Smooth muscle cell (in vitro differentiated cells): ENCODE results near the gene KCNG4. TPM values are rescaled to one million over a fixed set of nuclear protein-coding genes. Genes with fewer than 3 reads are reported as not detected.

ENCODE experiments used
- DNase-seq: peaks from one replicate; lab custom pipeline; 2025; ENCODE audit not compliant: unreplicated experiment; lab: John Stamatoyannopoulos, UW
- H2AFZ ChIP-seq: fragments of 200-600 bp; sonication (generic); 2 replicates; pipeline ENCODE4 v1.6.0; 2016; ENCODE audit warnings: antibody characterized with exemption, low read depth, mild to moderate bottlenecking
- H3F3A ChIP-seq: fragments of 200-600 bp; sonication (generic); 2 replicates; pipeline ENCODE4 v1.6.0; 2017; ENCODE audit warnings: antibody characterized with exemption, low read depth
- H3K27ac ChIP-seq: fragments of 200-600 bp; sonication (generic); 2 replicates; pipeline ENCODE4 v1.5.1; 2016; ENCODE audit warnings: low read depth, mild to moderate bottlenecking
- H3K27me3 ChIP-seq: fragments of 200-600 bp; sonication (generic); 2 replicates; pipeline ENCODE4 v1.6.1; 2016; ENCODE audit warnings: low read depth, mild to moderate bottlenecking
- H3K36me3 ChIP-seq: fragments of 200-600 bp; sonication (generic); 2 replicates; pipeline ENCODE4 v1.5.1; 2016; ENCODE audit warnings: low read depth
- H3K4me1 ChIP-seq: fragments of 200-600 bp; sonication (generic); 2 replicates; pipeline ENCODE4 v1.5.1; 2016; ENCODE audit warnings: low read depth
- H3K4me2 ChIP-seq: fragments of 200-600 bp; sonication (generic); 2 replicates; pipeline ENCODE4 v1.6.0; 2016; ENCODE audit warnings: mild to moderate bottlenecking
- H3K4me3 ChIP-seq: fragments of 200-600 bp; sonication (generic); 2 replicates; pipeline ENCODE4 v1.5.1; 2016; ENCODE audit warnings: mild to moderate bottlenecking
- H3K79me2 ChIP-seq: fragments of 200-600 bp; sonication (generic); 2 replicates; pipeline ENCODE4 v1.6.0; 2016; ENCODE audit warnings: low read depth, mild to moderate bottlenecking
- H3K9ac ChIP-seq: fragments of 200-600 bp; sonication (generic); 2 replicates; pipeline ENCODE4 v1.6.0; 2016; ENCODE audit warnings: low read depth
- H3K9me3 ChIP-seq: fragments of 200-600 bp; sonication (generic); replicated peaks from 2 replicates; pipeline ENCODE4 v1.5.1; 2016; ENCODE audit warnings: low read depth
- H4K20me1 ChIP-seq: fragments of 200-600 bp; sonication (generic); 2 replicates; pipeline ENCODE4 v1.6.0; 2016; ENCODE audit warnings: low read depth
- CTCF ChIP-seq: fragments of 200-600 bp; sonication (generic); IDR thresholded peaks from 2 replicates; pipeline ENCODE4 v1.5.1; 2017; ENCODE audit warnings: borderline replicate concordance, mild to moderate bottlenecking, antibody characterized with exemption; ENCODE audit not compliant: insufficient read depth, poor library complexity, severe bottlenecking
- WGBS: methylation state at CpG from one replicate; pipeline ENCODE4 v1.1.7; 2016; ENCODE audit warnings: low lambda C conversion rate; 5-methylcytosine and 5-hydroxymethylcytosine counted together
- polyA plus RNA-seq: library from polyadenylated mRNA; unstranded; fragments of >200 nt; fragmentation: Nextera tagmentation; extraction: Ambion mirVana; gene quantifications from 2 replicates; pipeline ENCODE4 v1.2.1, GENCODE V29; 2016
- total RNA-seq: library from RNA; depleted of rRNA; stranded (reverse); fragments of >200 nt; gene quantifications from 2 replicates; pipeline ENCODE4 v1.2.3, GENCODE V29; 2014

Gene KCNG4
- total and polyA plus RNA-seq, 2 experiments from 2014 or later = not detected

GRCh38 chr16:84194470-84195200 is 45.2 kb downstream of the KCNG4 start:
- 89% methylated on average over 34 of the region's 34 CpGs for WGBS
- no peak for TF ChIP-seq CTCF
- H4K20me1 ChIP-seq = no peaks in the 10 kb centered on the region
- no peak overlapping the region for H2AFZ ChIP-seq
- DNase-seq = no peak
- H3K27me3 ChIP-seq = no peaks in the 10 kb centered on the region
- no peaks in the 10 kb centered on the region for H3K36me3 ChIP-seq
- H3K4me1 ChIP-seq = no peaks in the 10 kb centered on the region
- no peak overlapping the region for H3K27ac ChIP-seq
- no peaks in the 10 kb centered on the region for H3K79me2 ChIP-seq
- no peaks in the 10 kb centered on the region for H3F3A ChIP-seq
- H3K4me3 ChIP-seq = no peak overlapping the region
- H3K4me2 ChIP-seq = no peak overlapping the region
- H3K9ac ChIP-seq = no peak overlapping the region
- no peaks in the 10 kb centered on the region for H3K9me3 ChIP-seq

- H3K9ac ChIP-seq = no peak overlapping the region
- H3K9me3 ChIP-seq = no peaks in the 10 kb centered on the region
- no peaks in the 10 kb centered on the region for H3F3A ChIP-seq
- no peak for DNase-seq
- WGBS = 97% methylated on average over 11 of the region's 11 CpGs
- no peaks in the 10 kb centered on the region for H4K20me1 ChIP-seq
- no peak overlapping the region for H3K4me3 ChIP-seq
- H2AFZ ChIP-seq = no peak overlapping the region
- no peak overlapping the region for H3K27ac ChIP-seq
- no peaks in the 10 kb centered on the region for H3K4me1 ChIP-seq
- no peaks in the 10 kb centered on the region for H3K27me3 ChIP-seq
- no peak for TF ChIP-seq CTCF
- no peaks in the 10 kb centered on the region for H3K36me3 ChIP-seq
- no peak overlapping the region for H3K4me2 ChIP-seq
- no peaks in the 10 kb centered on the region for H3K79me2 ChIP-seq
These were observed 45.8 kb downstream of the KCNG4 start for GRCh38 chr16:84194018-84194417.

- Histone ChIP-seq H3K79me2 (no peaks in the 10 kb centered on the region), H3K36me3 (no peaks in the 10 kb centered on the region), H3K9me3 (no peaks in the 10 kb centered on the region), H4K20me1 (no peaks in the 10 kb centered on the region), H3K9ac (no peak overlapping the region), H3F3A (no peaks in the 10 kb centered on the region), H3K27ac (no peak overlapping the region), H3K4me2 (no peak overlapping the region), H3K4me3 (no peak overlapping the region), H3K27me3 (no peaks in the 10 kb centered on the region), H3K4me1 (no peaks in the 10 kb centered on the region), H2AFZ (no peak overlapping the region)
- WGBS = 89% methylated on average over 7 of the region's 7 CpGs
- DNase-seq = no peak
- TF ChIP-seq CTCF = no peak
These were observed 46.3 kb downstream of the KCNG4 start for GRCh38 chr16:84193480-84193879.

GRCh38 chr16:84191466-84191865 is 48.3 kb downstream of the KCNG4 start:
- no peak overlapping the region for H3K27ac ChIP-seq
- no peak overlapping the region for H3K4me2 ChIP-seq
- TF ChIP-seq CTCF = no peak
- H3K9ac ChIP-seq = no peak overlapping the region
- no peak overlapping the region for H2AFZ ChIP-seq
- H3K27me3 ChIP-seq = no peaks in the 10 kb centered on the region
- H4K20me1 ChIP-seq = no peaks in the 10 kb centered on the region
- H3K79me2 ChIP-seq = peaks cover 4% of the 10 kb centered on the region
- DNase-seq = no peak
- no peaks in the 10 kb centered on the region for H3F3A ChIP-seq
- H3K36me3 ChIP-seq = no peaks in the 10 kb centered on the region
- H3K4me1 ChIP-seq = no peaks in the 10 kb centered on the region
- no peaks in the 10 kb centered on the region for H3K9me3 ChIP-seq
- no peak overlapping the region for H3K4me3 ChIP-seq
- WGBS = 87% methylated on average over 7 of the region's 16 CpGs
